Neural cell (in vitro differentiated cells): ENCODE data around the gene MEF2D. TPM values are rescaled to one million over a fixed set of nuclear protein-coding genes. Genes with fewer than 3 reads are reported as not detected.

Experiments
- H2AFZ ChIP-seq: fragments of 200-600, 300-800 bp; sonication (generic), shearing (Covaris generic); 2 replicates; pipeline ENCODE4 v1.6.0; 2014; ENCODE audit warnings: low read depth, mild to moderate bottlenecking, antibody characterized with exemption, low read length, moderate library complexity
- H3F3A ChIP-seq: fragments of 200-600 bp; shearing (Covaris generic); 2 replicates; pipeline ENCODE4 v1.6.1; 2016; ENCODE audit warnings: mild to moderate bottlenecking, moderate library complexity, mixed read lengths, antibody characterized with exemption, low read length; ENCODE audit not compliant: insufficient read depth, poor library complexity, severe bottlenecking
- H3K27ac ChIP-seq: fragments of 200-600, 300-800 bp; sonication (generic), shearing (Covaris generic); 2 replicates; pipeline ENCODE4 v1.5.1; 2014; ENCODE audit warnings: mild to moderate bottlenecking, low read length, moderate library complexity
- H3K27me3 ChIP-seq: fragments of 300-800, 200-600 bp; sonication (generic), shearing (Covaris generic); 2 replicates; pipeline ENCODE4 v1.6.0; 2014; ENCODE audit warnings: mild to moderate bottlenecking, low read depth, low read length, moderate library complexity; ENCODE audit not compliant: insufficient read depth
- H3K36me3 ChIP-seq: fragments of 300-800, 200-600 bp; sonication (generic), shearing (Covaris generic); 2 replicates; pipeline ENCODE4 v1.5.1; 2014; ENCODE audit warnings: mild to moderate bottlenecking, antibody characterized with exemption, low read length, moderate library complexity; ENCODE audit not compliant: insufficient read depth
- H3K4me2 ChIP-seq: fragments of 300-800, 200-600 bp; sonication (generic), shearing (Covaris generic); 2 replicates; pipeline ENCODE4 v1.6.0; 2014; ENCODE audit warnings: mild to moderate bottlenecking, low read length
- H3K4me3 ChIP-seq: fragments of 300-800, 200-600 bp; sonication (generic), shearing (Covaris generic); 2 replicates; pipeline ENCODE4 v1.5.1; 2014; ENCODE audit warnings: mild to moderate bottlenecking, low read length, moderate library complexity
- H3K79me2 ChIP-seq: fragments of 200-600 bp; shearing (Covaris generic); replicated peaks from 2 replicates; pipeline ENCODE4 v1.6.0; 2014; ENCODE audit warnings: mild to moderate bottlenecking, low read length, moderate library complexity; ENCODE audit not compliant: insufficient read depth
- H3K9ac ChIP-seq: fragments of 300-800, 200-600 bp; sonication (generic), shearing (Covaris generic); 2 replicates; pipeline ENCODE4 v1.6.1; 2016; ENCODE audit warnings: mild to moderate bottlenecking, low read length, mixed read lengths
- H3K9me2 ChIP-seq: fragments of 200-600 bp; shearing (Covaris generic); 2 replicates; pipeline ENCODE4 v1.6.1; 2016; ENCODE audit warnings: mild to moderate bottlenecking, low read length, mixed read lengths; ENCODE audit not compliant: insufficient read depth
- H3K9me3 ChIP-seq: fragments of 200-600, 300-800 bp; sonication (generic), shearing (Covaris generic); 2 replicates; pipeline ENCODE4 v1.6.1; 2016; ENCODE audit warnings: mild to moderate bottlenecking, mixed run types, low read length, moderate library complexity, mixed read lengths
- H4K20me1 ChIP-seq: fragments of 200-600 bp; shearing (Covaris generic); 2 replicates; pipeline ENCODE4 v1.6.1; 2016; ENCODE audit warnings: mild to moderate bottlenecking, mixed run types; ENCODE audit not compliant: insufficient read depth
- EP300 ChIP-seq: fragments of 450-650 bp; conservative IDR thresholded peaks from 2 replicates; pipeline ENCODE4 v1.6.1; 2014; ENCODE audit warnings: antibody characterized with exemption, mild to moderate bottlenecking, moderate library complexity; ENCODE audit not compliant: poor library complexity, severe bottlenecking
- EZH2 ChIP-seq: fragments of 200-600, 300-800 bp; shearing (Covaris generic), sonication (generic); IDR thresholded peaks from 2 replicates; pipeline ENCODE4 v1.6.1; 2014; ENCODE audit warnings: antibody characterized with exemption, low read length, borderline replicate concordance, mild to moderate bottlenecking; ENCODE audit not compliant: insufficient read depth, poor library complexity, severe bottlenecking
- MXI1 ChIP-seq: fragments of 450-650 bp; conservative IDR thresholded peaks from 2 replicates; pipeline ENCODE4 v1.6.1; 2014; ENCODE audit warnings: antibody characterized with exemption, mild to moderate bottlenecking; ENCODE audit not compliant: poor library complexity, severe bottlenecking
- POLR2AphosphoS5 ChIP-seq: IDR thresholded peaks from 2 replicates; pipeline ENCODE4 v1.6.1; 2012
- RAD21 ChIP-seq: fragments of 450-650 bp; conservative IDR thresholded peaks from 2 replicates; pipeline ENCODE4 v1.6.1; 2014; ENCODE audit warnings: antibody characterized with exemption, mild to moderate bottlenecking, moderate library complexity
- SMC3 ChIP-seq: fragments of 450-650 bp; conservative IDR thresholded peaks from 2 replicates; pipeline ENCODE4 v1.6.1; 2014; ENCODE audit warnings: antibody characterized with exemption, mild to moderate bottlenecking, moderate library complexity; ENCODE audit not compliant: poor library complexity
- TAF1 ChIP-seq: IDR thresholded peaks from 2 replicates; pipeline ENCODE4 v1.6.1; 2012; ENCODE audit warnings: low read depth
- polyA plus RNA-seq: library from polyadenylated mRNA; depleted of rRNA; stranded (reverse); fragments of >200 nt; gene quantifications from 2 replicates; pipeline ENCODE4 v1.2.3, GENCODE V29; 2014
- TF ChIP-seq, protein P1 (sequence below): fragments of 450-650 bp; IDR thresholded peaks from 2 replicates; pipeline ENCODE4 v1.5.1; 2014; ENCODE audit warnings: antibody characterized with exemption, mild to moderate bottlenecking, moderate library complexity; ENCODE audit not compliant: poor library complexity, severe bottlenecking
- TF ChIP-seq, protein P2 (sequence below): IDR thresholded peaks from 2 replicates; pipeline ENCODE4 v1.6.1; 2012; ENCODE audit warnings: borderline replicate concordance

Gene MEF2D
- polyA plus RNA-seq, 1 donor from 2014 or later: 4.7 TPM

DNA sequence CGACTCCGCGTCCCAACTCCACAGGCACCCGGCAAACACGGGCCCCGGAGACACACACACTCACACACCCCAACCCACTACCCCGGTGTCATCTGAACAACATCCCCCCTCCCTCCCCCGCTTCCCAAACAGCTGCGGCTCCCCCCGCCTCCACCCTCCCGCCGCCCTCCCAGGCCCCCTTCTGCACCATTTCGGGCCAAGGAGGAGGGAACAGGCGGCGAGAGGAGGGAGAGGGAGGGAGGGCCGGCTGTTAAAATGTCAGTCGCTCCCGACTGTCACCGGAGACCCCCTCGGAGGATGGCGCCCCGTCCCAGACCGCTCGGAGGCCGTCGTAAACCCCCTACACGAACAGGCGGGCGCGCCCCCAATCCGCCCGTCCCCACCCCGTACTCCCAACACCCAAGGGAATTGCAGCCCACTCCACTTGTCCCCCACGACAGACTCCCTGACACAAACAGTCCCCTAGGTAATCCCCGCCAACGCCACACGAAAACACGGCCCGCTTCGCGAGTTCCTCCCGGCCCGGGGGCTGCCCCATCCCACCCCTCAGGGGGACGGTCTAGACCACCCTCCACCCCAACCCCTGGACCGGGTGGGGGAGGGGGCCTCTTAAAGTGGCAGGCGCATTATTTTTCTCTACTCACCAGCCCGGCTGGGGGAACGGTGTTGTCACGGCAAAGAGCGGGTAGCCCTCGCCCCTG lies 583 bp downstream of the MEF2D start:
- H2AFZ ChIP-seq: no peak overlapping the region
- peak overlapping the region; percentile 93 for H3K4me3 ChIP-seq
- peaks cover 3% of the 10 kb centered on the region for H4K20me1 ChIP-seq
- TF ChIP-seq RAD21 (peak; percentile 32), EP300 (peak; percentile 17), TAF1 (no peak)
- H3K9ac ChIP-seq: peak overlapping the region; percentile 96
- H3K36me3 ChIP-seq: no peaks in the 10 kb centered on the region
- H3K27me3 ChIP-seq: no peaks in the 10 kb centered on the region
- peaks cover 46% of the 10 kb centered on the region for H3K79me2 ChIP-seq
- H3F3A ChIP-seq: no peaks in the 10 kb centered on the region
- peak overlapping the region; percentile 99 for H3K27ac ChIP-seq
- no peaks in the 10 kb centered on the region for H3K9me3 ChIP-seq
- H3K9me2 ChIP-seq: no peaks in the 10 kb centered on the region
- H3K4me2 ChIP-seq: peak overlapping the region; percentile 98

DNA sequence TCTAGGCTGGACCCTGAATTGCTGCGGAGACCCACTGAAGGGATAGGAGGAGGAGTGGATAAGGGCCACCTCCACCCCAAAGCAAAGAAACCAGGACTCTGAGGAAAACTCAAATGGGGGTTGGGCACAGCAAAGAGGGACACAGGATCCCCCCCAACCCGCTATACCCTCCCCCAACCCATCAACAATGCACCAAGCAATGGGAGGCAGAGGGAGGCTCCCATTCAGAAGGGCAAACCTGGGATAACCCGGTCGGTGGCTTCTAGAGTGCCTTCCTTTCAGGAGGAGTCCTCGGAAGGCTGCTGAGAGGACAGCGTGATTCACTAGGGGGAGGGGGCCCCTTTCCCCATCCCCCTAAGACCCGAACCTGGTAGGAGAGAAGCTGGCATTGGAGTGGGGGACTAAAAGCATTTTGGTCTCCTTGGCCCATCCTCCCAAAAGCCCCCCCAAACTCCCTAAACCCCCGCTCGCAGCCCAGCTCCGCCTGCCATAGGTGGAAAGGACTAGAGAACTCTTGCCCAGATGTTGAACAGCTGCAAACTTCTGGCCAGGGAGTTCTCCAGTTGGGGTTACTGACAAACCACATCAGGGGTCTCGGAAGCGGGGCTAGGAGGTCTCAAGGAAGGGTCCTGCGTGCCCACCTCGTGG lies 1.3 kb downstream of the MEF2D start:
- Histone ChIP-seq H3K36me3 (no peaks in the 10 kb centered on the region), H4K20me1 (peaks cover 3% of the 10 kb centered on the region), H3F3A (no peaks in the 10 kb centered on the region), H3K9me2 (no peaks in the 10 kb centered on the region), H3K27ac (peak overlapping the region; percentile 99), H3K27me3 (no peaks in the 10 kb centered on the region), H3K4me2 (peak overlapping the region; percentile 98), H3K79me2 (peaks cover 53% of the 10 kb centered on the region), H3K4me3 (peak overlapping the region; percentile 93), H2AFZ (no peak overlapping the region), H3K9me3 (no peaks in the 10 kb centered on the region), H3K9ac (peak overlapping the region; percentile 96)
- TF ChIP-seq, protein P1, sequence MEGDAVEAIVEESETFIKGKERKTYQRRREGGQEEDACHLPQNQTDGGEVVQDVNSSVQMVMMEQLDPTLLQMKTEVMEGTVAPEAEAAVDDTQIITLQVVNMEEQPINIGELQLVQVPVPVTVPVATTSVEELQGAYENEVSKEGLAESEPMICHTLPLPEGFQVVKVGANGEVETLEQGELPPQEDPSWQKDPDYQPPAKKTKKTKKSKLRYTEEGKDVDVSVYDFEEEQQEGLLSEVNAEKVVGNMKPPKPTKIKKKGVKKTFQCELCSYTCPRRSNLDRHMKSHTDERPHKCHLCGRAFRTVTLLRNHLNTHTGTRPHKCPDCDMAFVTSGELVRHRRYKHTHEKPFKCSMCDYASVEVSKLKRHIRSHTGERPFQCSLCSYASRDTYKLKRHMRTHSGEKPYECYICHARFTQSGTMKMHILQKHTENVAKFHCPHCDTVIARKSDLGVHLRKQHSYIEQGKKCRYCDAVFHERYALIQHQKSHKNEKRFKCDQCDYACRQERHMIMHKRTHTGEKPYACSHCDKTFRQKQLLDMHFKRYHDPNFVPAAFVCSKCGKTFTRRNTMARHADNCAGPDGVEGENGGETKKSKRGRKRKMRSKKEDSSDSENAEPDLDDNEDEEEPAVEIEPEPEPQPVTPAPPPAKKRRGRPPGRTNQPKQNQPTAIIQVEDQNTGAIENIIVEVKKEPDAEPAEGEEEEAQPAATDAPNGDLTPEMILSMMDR: no peak
- TF ChIP-seq TAF1: no peak
- TF ChIP-seq, protein P2, sequence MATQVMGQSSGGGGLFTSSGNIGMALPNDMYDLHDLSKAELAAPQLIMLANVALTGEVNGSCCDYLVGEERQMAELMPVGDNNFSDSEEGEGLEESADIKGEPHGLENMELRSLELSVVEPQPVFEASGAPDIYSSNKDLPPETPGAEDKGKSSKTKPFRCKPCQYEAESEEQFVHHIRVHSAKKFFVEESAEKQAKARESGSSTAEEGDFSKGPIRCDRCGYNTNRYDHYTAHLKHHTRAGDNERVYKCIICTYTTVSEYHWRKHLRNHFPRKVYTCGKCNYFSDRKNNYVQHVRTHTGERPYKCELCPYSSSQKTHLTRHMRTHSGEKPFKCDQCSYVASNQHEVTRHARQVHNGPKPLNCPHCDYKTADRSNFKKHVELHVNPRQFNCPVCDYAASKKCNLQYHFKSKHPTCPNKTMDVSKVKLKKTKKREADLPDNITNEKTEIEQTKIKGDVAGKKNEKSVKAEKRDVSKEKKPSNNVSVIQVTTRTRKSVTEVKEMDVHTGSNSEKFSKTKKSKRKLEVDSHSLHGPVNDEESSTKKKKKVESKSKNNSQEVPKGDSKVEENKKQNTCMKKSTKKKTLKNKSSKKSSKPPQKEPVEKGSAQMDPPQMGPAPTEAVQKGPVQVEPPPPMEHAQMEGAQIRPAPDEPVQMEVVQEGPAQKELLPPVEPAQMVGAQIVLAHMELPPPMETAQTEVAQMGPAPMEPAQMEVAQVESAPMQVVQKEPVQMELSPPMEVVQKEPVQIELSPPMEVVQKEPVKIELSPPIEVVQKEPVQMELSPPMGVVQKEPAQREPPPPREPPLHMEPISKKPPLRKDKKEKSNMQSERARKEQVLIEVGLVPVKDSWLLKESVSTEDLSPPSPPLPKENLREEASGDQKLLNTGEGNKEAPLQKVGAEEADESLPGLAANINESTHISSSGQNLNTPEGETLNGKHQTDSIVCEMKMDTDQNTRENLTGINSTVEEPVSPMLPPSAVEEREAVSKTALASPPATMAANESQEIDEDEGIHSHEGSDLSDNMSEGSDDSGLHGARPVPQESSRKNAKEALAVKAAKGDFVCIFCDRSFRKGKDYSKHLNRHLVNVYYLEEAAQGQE: no peak
- no peak for TF ChIP-seq EP300
- TF ChIP-seq MXI1: no peak
- TF ChIP-seq SMC3: no peak
- no peak for TF ChIP-seq POLR2AphosphoS5
- no peak for TF ChIP-seq RAD21
- TF ChIP-seq EZH2: no peak
